ENCODE results near the gene CLDN20.

GRCh38 chr6:155315516-155315871, 51.7 kb downstream of the CLDN20 start:
- no peak for TF ChIP-seq CTCF (IDR thresholded peaks at IDR 0.05; ENCODE audit: insufficient read depth, low read length)
- no peak for TF ChIP-seq POLR2AphosphoS5 (IDR thresholded peaks at IDR 0.05; ENCODE audit: low read depth)

Measured in HL-60 (cell line).